Spleen (tissue), 7 donors: Measurements from ENCODE around the gene EFHD2.

Experiments
- POLR2A ChIP-seq, 3 donors: fragments of 450-650 bp; IDR thresholded peaks; one replicate each; pipeline ENCODE4 v1.5.1; 2017; ENCODE audit warnings: antibody characterized with exemption in 3 of 3, mild to moderate bottlenecking in 1 of 3
- TF ChIP-seq, protein P1 (sequence below), 11 experiments: fragments of 200-600 bp in 7 of 11; fragments of 450-650 bp in 4 of 11; sonication (generic) in 4 of 11; IDR thresholded peaks in 8 of 11; conservative IDR thresholded peaks in 3 of 11; 1 replicate in 7 of 11; 2 replicates in 4 of 11; pipeline versions ENCODE4 v1.4.0 to v1.8.0; 2016 to 2021; ENCODE audit warnings: antibody characterized with exemption in 11 of 11, inconsistent platforms in 4 of 11, mild to moderate bottlenecking in 1 of 11
- donor health status: DM: no; HTN: no; CAD: no; lungs with moderate emphysema.
- donor health status: DM: no; HTN: no; CAD: no.
- donor health status: DM: no; HTN: no; CAD: no.

DNA sequence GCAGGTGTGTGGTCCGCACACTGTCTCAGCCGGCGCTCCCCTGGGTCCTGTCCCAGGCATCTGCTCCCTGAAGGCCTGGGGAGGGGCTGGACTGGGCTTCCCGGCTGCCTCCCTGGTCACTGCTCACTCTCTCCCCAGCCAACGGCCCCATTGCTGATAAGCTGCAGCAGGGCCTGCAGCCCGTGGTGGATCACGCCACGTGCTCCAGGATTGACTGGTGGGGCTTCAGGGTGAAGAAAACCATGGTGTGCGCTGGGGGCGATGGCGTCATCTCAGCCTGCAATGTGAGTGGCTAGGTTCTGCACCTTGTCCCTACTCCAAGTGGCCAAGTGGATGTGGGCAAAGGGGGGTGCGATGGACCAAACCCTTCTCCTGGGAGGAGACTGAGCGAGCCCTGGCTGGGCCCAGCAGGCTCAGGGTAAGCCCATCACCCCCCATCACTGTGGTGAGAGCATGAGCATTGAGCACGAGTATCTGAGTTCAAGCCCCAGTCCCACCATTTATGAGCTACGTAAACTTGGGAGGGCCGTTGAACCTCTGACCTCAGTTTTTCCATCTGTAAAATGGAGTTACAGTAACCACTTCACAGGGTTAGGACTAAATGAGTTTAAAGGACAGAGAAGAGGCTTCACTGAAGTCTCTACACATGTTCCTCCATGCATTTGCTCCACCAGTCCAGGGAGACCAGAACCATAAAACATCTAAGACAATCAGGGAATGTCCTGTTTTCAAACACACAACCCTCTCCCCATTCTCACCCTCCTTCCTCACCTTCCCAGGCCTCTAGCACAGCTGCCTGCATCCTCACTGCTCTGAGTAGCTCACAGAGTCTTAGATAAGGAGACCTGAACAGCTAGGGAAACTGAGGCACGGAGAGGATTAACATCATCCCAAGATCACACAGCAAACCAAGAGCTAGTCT is 35.0 kb downstream of the EFHD2 start:
- TF ChIP-seq, protein P1, sequence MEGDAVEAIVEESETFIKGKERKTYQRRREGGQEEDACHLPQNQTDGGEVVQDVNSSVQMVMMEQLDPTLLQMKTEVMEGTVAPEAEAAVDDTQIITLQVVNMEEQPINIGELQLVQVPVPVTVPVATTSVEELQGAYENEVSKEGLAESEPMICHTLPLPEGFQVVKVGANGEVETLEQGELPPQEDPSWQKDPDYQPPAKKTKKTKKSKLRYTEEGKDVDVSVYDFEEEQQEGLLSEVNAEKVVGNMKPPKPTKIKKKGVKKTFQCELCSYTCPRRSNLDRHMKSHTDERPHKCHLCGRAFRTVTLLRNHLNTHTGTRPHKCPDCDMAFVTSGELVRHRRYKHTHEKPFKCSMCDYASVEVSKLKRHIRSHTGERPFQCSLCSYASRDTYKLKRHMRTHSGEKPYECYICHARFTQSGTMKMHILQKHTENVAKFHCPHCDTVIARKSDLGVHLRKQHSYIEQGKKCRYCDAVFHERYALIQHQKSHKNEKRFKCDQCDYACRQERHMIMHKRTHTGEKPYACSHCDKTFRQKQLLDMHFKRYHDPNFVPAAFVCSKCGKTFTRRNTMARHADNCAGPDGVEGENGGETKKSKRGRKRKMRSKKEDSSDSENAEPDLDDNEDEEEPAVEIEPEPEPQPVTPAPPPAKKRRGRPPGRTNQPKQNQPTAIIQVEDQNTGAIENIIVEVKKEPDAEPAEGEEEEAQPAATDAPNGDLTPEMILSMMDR (IDR thresholded peaks at IDR 0.05 in 8 of 11, conservative IDR thresholded peaks at IDR 0.05 in 3 of 11) = no peak
- no peak for TF ChIP-seq POLR2A (IDR thresholded peaks at IDR 0.05)
